DOHH2 (cell line): ENCODE measurements around the gene STARD9.

Experiments
- H3F3A ChIP-seq: fragments of 200-600 bp; sonication (generic), shearing (Covaris generic); 2 replicates; pipeline ENCODE4 v1.6.0; 2016; ENCODE audit warnings: antibody characterized with exemption, mild to moderate bottlenecking; ENCODE audit not compliant: control insufficient read depth, insufficient read depth
- H3K27ac ChIP-seq: fragments of 200-600 bp; sonication (generic); 2 replicates; pipeline ENCODE4 v1.5.1; 2014; ENCODE audit warnings: low read depth, mild to moderate bottlenecking, low read length, moderate library complexity
- H3K27me3 ChIP-seq: fragments of 200-600 bp; sonication (generic); 2 replicates; pipeline ENCODE4 v1.6.1; 2014; ENCODE audit warnings: mild to moderate bottlenecking, low read length, mixed read lengths; ENCODE audit not compliant: control insufficient read depth
- H3K36me3 ChIP-seq: fragments of 200-600 bp; sonication (generic); 2 replicates; pipeline ENCODE4 v1.6.1; 2014; ENCODE audit warnings: mild to moderate bottlenecking, low read length, moderate library complexity, mixed read lengths; ENCODE audit not compliant: control insufficient read depth
- H3K4me1 ChIP-seq: fragments of 200-600 bp; sonication (generic); 2 replicates; pipeline ENCODE4 v1.6.1; 2014; ENCODE audit warnings: mild to moderate bottlenecking, low read length, mixed read lengths; ENCODE audit not compliant: control insufficient read depth
- H3K4me2 ChIP-seq: fragments of 200-600 bp; sonication (generic); 2 replicates; pipeline ENCODE4 v1.6.0; 2014; ENCODE audit warnings: mild to moderate bottlenecking, low read length, moderate library complexity
- H3K4me3 ChIP-seq: fragments of 200-600 bp; sonication (generic); 2 replicates; pipeline ENCODE4 v1.5.1; 2014; ENCODE audit warnings: mild to moderate bottlenecking, low read length, mixed read lengths
- H3K79me2 ChIP-seq: fragments of 200-600 bp; sonication (generic); 2 replicates; pipeline ENCODE4 v1.6.1; 2014; ENCODE audit warnings: mild to moderate bottlenecking, low read length, mixed read lengths; ENCODE audit not compliant: control insufficient read depth
- H3K9me2 ChIP-seq: fragments of 200-600 bp; sonication (generic); replicated peaks from 2 replicates; pipeline ENCODE4 v1.6.1; 2014; ENCODE audit warnings: mild to moderate bottlenecking, low read length, mixed read lengths; ENCODE audit not compliant: control insufficient read depth
- H3K9me3 ChIP-seq: fragments of 200-600 bp; sonication (generic); 2 replicates; pipeline ENCODE4 v1.6.1; 2014; ENCODE audit warnings: antibody characterized with exemption, low read length, mixed read lengths; ENCODE audit not compliant: control insufficient read depth, insufficient read depth
- H4K20me1 ChIP-seq: fragments of 200-600 bp; sonication (generic); 2 replicates; pipeline ENCODE4 v1.6.0; 2014; ENCODE audit warnings: low read depth, mild to moderate bottlenecking, antibody characterized with exemption, low read length, moderate library complexity; ENCODE audit not compliant: control insufficient read depth, insufficient read depth
- EZH2phosphoT487 ChIP-seq: fragments of 200-600 bp; sonication (generic); IDR thresholded peaks from 2 replicates; pipeline ENCODE4 v1.6.1; 2017; ENCODE audit warnings: borderline replicate concordance, mild to moderate bottlenecking, antibody characterized with exemption, low read length, moderate library complexity, mixed read lengths
- TF ChIP-seq, protein P1 (sequence below): fragments of 200-600 bp; sonication (generic); IDR thresholded peaks from one replicate; pipeline ENCODE4 v1.5.1; 2014; ENCODE audit warnings: antibody characterized with exemption, mild to moderate bottlenecking, low read depth, low read length; ENCODE audit not compliant: poor library complexity, severe bottlenecking

STARD9 gene

DNA sequence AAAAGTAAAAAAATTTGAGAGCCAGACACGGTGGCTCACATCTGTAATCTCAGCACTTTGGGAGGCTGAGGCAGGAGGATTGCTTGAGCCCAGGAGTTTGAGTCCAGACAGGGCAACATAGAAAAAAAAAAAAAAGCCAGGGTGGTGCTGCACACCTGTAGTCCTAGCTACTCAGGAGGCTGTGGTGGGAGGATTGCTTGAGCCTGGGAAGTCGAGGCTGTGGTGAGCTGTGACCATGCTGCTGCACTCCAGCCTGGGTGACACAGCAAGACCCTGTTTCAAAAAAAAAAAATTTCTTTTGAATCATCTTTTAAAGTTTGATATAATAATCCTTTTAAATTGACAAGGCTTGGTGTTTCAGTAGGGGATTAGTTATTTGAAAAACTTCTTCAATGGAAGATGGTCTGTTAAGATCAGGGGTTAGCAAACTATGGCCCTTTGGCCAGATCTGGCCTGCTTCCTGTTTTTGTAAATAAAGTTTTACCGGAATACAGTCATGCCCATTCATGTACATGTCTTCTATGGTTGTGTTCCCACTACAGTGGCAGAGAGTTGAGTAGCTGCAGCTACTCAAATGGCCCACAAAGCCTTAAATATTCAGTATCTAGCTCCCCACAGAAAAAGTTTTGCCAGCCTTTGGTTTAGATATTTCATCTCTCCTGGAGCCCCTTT lies 132.6 kb downstream of the STARD9 start:
- Histone ChIP-seq H3F3A (no peaks in the 10 kb centered on the region), H3K4me1 (no peaks in the 10 kb centered on the region), H3K27ac (no peak overlapping the region), H3K27me3 (no peaks in the 10 kb centered on the region), H4K20me1 (no peaks in the 10 kb centered on the region), H3K9me2 (no peaks in the 10 kb centered on the region), H3K9me3 (no peaks in the 10 kb centered on the region), H3K4me2 (no peak overlapping the region), H3K36me3 (no peaks in the 10 kb centered on the region), H3K4me3 (no peak overlapping the region), H3K79me2 (no peaks in the 10 kb centered on the region)
- no peak for TF ChIP-seq EZH2phosphoT487
- TF ChIP-seq, protein P1, sequence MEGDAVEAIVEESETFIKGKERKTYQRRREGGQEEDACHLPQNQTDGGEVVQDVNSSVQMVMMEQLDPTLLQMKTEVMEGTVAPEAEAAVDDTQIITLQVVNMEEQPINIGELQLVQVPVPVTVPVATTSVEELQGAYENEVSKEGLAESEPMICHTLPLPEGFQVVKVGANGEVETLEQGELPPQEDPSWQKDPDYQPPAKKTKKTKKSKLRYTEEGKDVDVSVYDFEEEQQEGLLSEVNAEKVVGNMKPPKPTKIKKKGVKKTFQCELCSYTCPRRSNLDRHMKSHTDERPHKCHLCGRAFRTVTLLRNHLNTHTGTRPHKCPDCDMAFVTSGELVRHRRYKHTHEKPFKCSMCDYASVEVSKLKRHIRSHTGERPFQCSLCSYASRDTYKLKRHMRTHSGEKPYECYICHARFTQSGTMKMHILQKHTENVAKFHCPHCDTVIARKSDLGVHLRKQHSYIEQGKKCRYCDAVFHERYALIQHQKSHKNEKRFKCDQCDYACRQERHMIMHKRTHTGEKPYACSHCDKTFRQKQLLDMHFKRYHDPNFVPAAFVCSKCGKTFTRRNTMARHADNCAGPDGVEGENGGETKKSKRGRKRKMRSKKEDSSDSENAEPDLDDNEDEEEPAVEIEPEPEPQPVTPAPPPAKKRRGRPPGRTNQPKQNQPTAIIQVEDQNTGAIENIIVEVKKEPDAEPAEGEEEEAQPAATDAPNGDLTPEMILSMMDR = no peak

DNA sequence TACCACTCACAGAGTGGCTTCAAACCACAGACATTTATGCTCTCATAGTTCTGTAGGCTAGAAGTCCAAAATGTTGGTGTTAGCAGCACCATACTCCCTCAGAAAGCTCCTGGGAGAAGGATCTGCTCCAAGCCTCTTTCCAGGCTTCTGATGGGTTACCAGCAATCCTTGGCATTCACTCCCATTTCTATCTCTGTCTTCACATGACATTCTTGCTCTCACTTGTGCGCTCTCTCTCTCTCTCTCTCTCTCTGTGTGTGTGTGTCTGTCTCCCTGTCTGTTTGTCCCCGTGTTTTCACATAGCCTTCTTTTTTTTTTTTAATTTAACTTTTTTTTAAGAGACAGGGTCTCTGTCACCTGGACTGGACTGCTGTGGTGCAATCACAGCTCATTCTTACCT lies 135.3 kb downstream of the STARD9 start:
- H3K27ac ChIP-seq = no peak overlapping the region
- H3K4me1 ChIP-seq = no peaks in the 10 kb centered on the region
- TF ChIP-seq EZH2phosphoT487 = no peak
- TF ChIP-seq, protein P1 = no peak
- H3K79me2 ChIP-seq = no peaks in the 10 kb centered on the region
- H3K9me3 ChIP-seq = no peaks in the 10 kb centered on the region
- H4K20me1 ChIP-seq = no peaks in the 10 kb centered on the region
- no peaks in the 10 kb centered on the region for H3K9me2 ChIP-seq
- H3K4me2 ChIP-seq = no peak overlapping the region
- no peaks in the 10 kb centered on the region for H3K36me3 ChIP-seq
- H3K4me3 ChIP-seq = no peak overlapping the region
- H3K27me3 ChIP-seq = no peaks in the 10 kb centered on the region
- no peaks in the 10 kb centered on the region for H3F3A ChIP-seq

DNA sequence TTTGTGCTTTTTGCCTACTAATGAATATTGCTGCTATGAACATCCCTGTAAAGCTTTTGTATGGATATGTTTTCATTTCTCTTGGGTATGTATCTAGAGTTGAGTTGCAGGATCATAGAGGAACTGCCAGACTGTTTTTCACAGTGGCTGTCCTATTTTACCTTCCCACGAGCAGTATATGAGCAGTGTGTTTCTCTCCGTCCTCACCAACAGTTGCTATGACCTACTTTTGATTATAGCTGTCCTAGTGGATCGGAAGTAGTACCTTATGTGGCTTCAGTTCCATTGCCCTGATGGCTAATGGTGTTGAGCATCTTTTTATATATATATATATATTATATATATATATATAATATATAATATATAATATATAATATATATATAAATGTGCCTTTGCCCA lies 136.3 kb downstream of the STARD9 start:
- H3K79me2 ChIP-seq = no peaks in the 10 kb centered on the region
- no peaks in the 10 kb centered on the region for H4K20me1 ChIP-seq
- H3K27me3 ChIP-seq = no peaks in the 10 kb centered on the region
- no peaks in the 10 kb centered on the region for H3K9me2 ChIP-seq
- TF ChIP-seq EZH2phosphoT487 = no peak
- TF ChIP-seq, protein P1 = no peak
- no peaks in the 10 kb centered on the region for H3K4me1 ChIP-seq
- H3K27ac ChIP-seq = no peak overlapping the region
- no peak overlapping the region for H3K4me3 ChIP-seq
- H3K4me2 ChIP-seq = no peak overlapping the region
- no peaks in the 10 kb centered on the region for H3K9me3 ChIP-seq
- H3K36me3 ChIP-seq = no peaks in the 10 kb centered on the region
- H3F3A ChIP-seq = no peaks in the 10 kb centered on the region
